Choroid plexus epithelial cell (primary cell): Measurements from ENCODE around the gene STEAP3.
A peak's percentile ranks its signal among the peaks of the same experiment; 100 is the strongest.
"Not testable (repeated sequence)": the region's sequence is repeated elsewhere in the genome, so short reads cannot be mapped to it uniquely, and the experiment has no call there.

Experiments
- DNase-seq: peaks from one replicate; pipeline ENCODE4 v3.0.0-alpha.2; 2010; ENCODE audit warnings: low read depth
- H3K4me3 ChIP-seq: 2 replicates; pipeline ENCODE4 v1.5.1; 2011; ENCODE audit warnings: low read depth, mild to moderate bottlenecking, control low read depth, low read length, moderate library complexity
- TF ChIP-seq, protein P1 (sequence below): conservative IDR thresholded peaks from 2 replicates; pipeline ENCODE4 v1.5.1; 2011; ENCODE audit warnings: low read depth, mild to moderate bottlenecking, control low read depth, inconsistent platforms, low read length, moderate library complexity

STEAP3 gene

DNA sequence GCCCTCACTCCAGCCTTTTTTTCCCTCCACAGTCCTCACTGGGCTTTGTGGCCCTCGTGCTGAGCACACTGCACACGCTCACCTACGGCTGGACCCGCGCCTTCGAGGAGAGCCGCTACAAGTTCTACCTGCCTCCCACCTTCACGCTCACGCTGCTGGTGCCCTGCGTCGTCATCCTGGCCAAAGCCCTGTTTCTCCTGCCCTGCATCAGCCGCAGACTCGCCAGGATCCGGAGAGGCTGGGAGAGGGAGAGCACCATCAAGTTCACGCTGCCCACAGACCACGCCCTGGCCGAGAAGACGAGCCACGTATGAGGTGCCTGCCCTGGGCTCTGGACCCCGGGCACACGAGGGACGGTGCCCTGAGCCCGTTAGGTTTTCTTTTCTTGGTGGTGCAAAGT is 39.4 kb downstream of the STEAP3 start:
- TF ChIP-seq, protein P1, sequence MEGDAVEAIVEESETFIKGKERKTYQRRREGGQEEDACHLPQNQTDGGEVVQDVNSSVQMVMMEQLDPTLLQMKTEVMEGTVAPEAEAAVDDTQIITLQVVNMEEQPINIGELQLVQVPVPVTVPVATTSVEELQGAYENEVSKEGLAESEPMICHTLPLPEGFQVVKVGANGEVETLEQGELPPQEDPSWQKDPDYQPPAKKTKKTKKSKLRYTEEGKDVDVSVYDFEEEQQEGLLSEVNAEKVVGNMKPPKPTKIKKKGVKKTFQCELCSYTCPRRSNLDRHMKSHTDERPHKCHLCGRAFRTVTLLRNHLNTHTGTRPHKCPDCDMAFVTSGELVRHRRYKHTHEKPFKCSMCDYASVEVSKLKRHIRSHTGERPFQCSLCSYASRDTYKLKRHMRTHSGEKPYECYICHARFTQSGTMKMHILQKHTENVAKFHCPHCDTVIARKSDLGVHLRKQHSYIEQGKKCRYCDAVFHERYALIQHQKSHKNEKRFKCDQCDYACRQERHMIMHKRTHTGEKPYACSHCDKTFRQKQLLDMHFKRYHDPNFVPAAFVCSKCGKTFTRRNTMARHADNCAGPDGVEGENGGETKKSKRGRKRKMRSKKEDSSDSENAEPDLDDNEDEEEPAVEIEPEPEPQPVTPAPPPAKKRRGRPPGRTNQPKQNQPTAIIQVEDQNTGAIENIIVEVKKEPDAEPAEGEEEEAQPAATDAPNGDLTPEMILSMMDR: no peak
- no peak for DNase-seq
- H3K4me3 ChIP-seq: no peak overlapping the region

DNA sequence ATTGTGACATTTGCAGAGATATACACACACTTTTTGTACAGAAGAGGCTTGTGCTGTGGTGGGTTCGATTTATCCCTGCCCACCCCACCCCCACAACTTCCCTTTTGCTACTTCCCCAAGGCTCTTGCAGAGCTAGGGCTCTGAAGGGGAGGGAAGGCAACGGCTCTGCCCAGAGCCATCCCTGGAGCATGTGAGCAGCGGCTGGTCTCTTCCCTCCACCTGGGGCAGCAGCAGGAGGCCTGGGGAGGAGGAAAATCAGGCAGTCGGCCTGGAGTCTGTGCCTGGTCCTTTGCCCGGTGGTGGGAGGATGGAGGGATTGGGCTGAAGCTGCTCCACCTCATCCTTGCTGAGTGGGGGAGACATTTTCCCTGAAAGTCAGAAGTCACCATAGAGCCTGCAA is 40.0 kb downstream of the STEAP3 start:
- TF ChIP-seq, protein P1: no peak
- no peak for DNase-seq
- H3K4me3 ChIP-seq: no peak overlapping the region

DNA sequence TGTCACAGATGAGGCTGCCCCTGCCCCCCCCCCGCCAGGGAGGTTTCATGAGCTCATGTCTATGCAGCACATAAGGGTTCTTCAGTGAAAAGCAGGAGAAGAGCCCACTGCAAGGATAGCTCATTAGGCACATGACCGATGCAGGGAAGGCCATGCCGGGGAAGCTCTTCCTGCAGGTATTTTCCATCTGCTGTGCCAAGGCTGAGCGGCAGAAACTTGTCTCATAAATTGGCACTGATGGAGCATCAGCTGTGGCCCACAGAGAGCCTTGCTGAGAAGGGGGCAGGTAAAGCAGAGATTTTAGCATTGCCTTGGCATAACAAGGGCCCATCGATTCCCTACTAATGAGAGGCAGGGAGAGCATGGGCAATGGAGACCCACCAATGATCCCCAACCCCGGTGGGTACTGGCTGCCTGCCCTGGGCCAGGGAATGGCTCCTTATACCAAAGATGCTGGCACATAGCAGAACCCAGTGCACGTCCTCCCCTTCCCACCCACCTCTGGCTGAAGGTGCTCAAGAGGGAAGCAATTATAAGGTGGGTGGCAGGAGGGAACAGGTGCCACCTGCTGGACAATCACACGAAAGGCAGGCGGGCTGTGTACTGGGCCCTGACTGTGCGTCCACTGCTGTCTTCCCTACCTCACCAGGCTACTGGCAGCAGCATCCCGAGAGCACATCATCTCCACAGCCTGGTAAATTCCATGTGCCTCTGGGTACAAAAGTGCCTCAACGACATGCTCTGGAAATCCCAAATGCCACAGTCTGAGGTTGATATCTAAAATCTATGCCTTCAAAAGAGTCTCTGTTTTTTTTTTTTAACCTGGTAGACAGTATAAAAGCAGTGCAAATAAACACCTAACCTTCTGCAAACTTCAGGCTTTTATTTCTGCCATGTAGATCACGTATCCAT is 41.4 kb downstream of the STEAP3 start:
- DNase-seq: peak; percentile 74
- TF ChIP-seq, protein P1: peak; percentile 93
- H3K4me3 ChIP-seq: no peak overlapping the region

DNA sequence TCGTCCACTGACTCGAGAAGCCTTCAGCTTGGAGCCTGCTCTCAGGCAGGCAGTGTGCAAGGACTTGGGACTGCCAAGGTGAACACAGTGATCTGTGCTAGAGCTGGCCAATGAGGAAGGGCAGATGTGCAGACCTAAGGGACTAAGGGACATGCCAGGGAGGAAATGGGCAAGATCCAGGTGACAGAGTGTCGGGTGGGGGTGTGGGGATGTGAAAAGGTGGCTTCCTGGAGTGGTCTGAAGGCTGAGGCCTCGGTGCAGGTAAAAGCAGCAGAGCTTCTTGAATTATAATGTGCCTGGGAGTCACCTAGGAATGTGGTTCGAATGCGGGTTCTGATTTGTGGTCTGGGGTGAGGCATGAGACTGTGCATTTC is 42.0 kb downstream of the STEAP3 start:
- H3K4me3 ChIP-seq: no peak overlapping the region
- TF ChIP-seq, protein P1: no peak
- DNase-seq: no peak

DNA sequence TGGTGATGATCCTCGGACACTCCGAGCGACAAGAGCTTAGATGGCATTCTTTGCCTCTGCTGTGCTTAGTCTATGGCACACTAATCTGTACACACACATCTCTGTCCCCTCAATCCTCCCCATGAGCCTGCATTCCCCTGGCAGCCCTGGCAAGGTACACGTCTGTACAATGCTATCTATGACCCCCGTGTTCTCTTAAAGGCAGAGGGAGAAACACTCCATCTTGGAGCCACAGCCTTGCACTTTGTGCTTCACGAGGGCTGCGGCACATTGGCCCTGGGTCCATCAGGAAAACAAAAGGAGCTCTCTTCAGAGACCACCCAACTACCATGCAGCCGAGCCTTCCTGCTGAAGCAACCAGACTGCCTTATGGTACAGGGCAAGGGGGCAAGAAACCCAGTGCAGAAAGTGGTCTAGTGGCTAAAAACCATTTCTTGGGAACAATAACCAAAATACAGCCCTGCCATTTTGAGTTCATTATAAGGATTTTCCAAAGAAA is 42.5 kb downstream of the STEAP3 start:
- no peak for DNase-seq
- no peak overlapping the region for H3K4me3 ChIP-seq
- TF ChIP-seq, protein P1: no peak

DNA sequence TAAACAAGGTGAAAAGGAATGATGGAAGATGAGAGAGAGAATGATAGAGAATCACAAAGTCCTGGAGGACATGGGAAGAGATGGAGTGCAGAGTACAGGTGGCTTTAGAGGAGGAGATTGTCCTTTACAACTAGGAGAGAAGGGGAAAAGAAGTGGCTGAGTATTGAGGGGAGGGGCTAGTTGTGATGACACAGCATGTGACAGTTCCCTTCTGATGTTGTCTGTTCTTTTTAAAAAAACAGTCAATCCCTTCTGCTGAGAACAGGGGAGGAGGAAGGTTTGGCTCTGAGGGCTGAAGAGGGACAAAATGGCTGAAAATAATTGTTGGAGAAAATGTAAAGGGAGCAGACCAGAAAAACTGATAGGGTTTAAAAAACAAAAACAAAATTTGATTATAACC is 44.0 kb downstream of the STEAP3 start:
- TF ChIP-seq, protein P1: no peak
- DNase-seq: no peak
- no peak overlapping the region for H3K4me3 ChIP-seq

DNA sequence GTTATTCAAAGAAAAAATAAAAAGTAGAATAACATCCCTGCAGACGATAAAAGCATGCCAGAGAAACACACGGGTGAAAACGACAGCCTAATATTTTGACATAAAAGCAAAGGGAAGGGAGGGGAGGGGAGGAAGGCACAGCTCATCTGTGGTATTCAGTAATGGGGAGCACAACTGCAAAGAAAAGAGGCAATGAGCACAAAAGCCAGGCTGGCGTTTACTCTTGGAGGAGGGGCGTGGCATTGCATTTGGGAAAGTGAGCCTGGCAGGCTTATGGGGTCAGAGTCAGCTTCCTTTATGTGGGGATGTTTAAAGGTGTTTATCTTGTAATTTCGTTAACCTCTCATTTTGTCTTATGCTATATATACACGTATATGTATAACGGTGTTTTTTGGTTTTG is 53.2 kb downstream of the STEAP3 start:
- no peak for DNase-seq
- TF ChIP-seq, protein P1: no peak

DNA sequence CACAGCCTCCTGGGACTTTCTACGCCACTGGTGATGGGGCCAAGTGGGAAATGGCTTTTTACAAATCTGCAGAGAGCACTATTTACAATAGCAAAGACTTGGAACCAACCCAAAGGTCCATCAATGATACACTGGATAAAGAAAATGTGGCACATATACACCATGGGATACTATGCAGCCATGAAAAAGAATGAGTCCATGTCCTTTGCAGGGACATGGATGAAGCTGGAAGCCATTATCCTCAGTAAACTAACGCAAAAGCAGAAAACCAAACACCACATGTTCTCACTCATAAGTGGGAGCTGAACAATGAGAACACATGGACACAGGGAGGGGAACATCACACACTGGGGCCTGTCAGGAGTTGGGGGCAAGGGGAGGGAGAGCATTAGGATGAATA is 54.8 kb downstream of the STEAP3 start:
- not testable (repeated sequence) for DNase-seq, H3K4me3 ChIP-seq

More for the DNA sequence above, 53.2 kb downstream of the STEAP3 start:
- H3K4me3 ChIP-seq: no peak overlapping the region
